ENCODE measurements around the gene MAST4.

GRCh38 chr5:66573733-66574132 is 22.5 kb upstream of the MAST4 start:
- TF ChIP-seq TAF1 (conservative IDR thresholded peaks at IDR 0.05) (no peak), CTCF (IDR thresholded peaks at IDR 0.05; ENCODE audit: low read depth, low read length, missing input control) (no peak), SP1 (IDR thresholded peaks at IDR 0.05) (no peak), RAD21 (IDR thresholded peaks at IDR 0.05) (no peak)

Measured in liver (tissue), 3 donors.